ENCODE results near the gene SYT9. TPM values are rescaled to one million over a fixed set of nuclear protein-coding genes. Genes with fewer than 3 reads are reported as not detected.

The SYT9 gene
- total and polyA plus RNA-seq, 2 donors (not counting 3 experiments of a cell fraction or from before 2014, with no cell fraction given): 0.23 TPM; not detected in 1

- H3K9ac ChIP-seq (replicated peaks; ENCODE audit: extremely low read depth, insufficient read depth, low read length): no peak overlapping the region
- no peak overlapping the region for H3K4me2 ChIP-seq (ENCODE audit: insufficient read depth, low read length)
- FAIRE-seq (no peak), DNase-seq (ENCODE audit: low read depth, low spot score) (no peak)
- H4K20me1 ChIP-seq (replicated peaks; ENCODE audit: control insufficient read depth, extremely low read depth, insufficient read depth, low read length): no peaks in the 10 kb centered on the region
- intact Hi-C loops (cut with micrococcal nuclease) (no loop called here), dilution Hi-C loops (cut with MboI; ENCODE audit: extremely low pct_ligation_motif_present, low sequenced_read_pairs) (no loop called here)
- POLR2A ChIA-PET: no interaction called here
- no peaks in the 10 kb centered on the region for H3K9me1 ChIP-seq (replicated peaks; ENCODE audit: control insufficient read depth, extremely low read depth, insufficient read depth, low read length)
- no peaks in the 10 kb centered on the region for H3K27me3 ChIP-seq (ENCODE audit: control insufficient read depth in 2 of 2, insufficient read depth in 2 of 2, low read length in 2 of 2)
- no peak overlapping the region for H3K4me3 ChIP-seq (replicated peaks in 1 of 3; ENCODE audit: insufficient read depth in 1 of 3, low read depth in 1 of 3, low read length in 3 of 3)
- H3K36me3 ChIP-seq (ENCODE audit: control insufficient read depth in 2 of 2, extremely low read depth in 1 of 2, insufficient read depth in 2 of 2, low read length in 2 of 2): no peaks in the 10 kb centered on the region
- no peak overlapping the region for H2AFZ ChIP-seq (ENCODE audit: low read depth, low read length)
- CTCF ChIA-PET: interaction anchor here (1.4 to 2.2 kb wide), 2 partner anchors 20 kb away, joined by 4 to 7 read pairs; no protein-coding TSS in a partner anchor
- no peak overlapping the region for H3K27ac ChIP-seq (ENCODE audit: insufficient read depth, low read depth, low read length)
- TF ChIP-seq POLR2A (IDR thresholded peaks at IDR 0.05; ENCODE audit: low read depth, low read length): no peak
- TF ChIP-seq POLR2AphosphoS5 (IDR thresholded peaks at IDR 0.05; ENCODE audit: insufficient read depth, low read depth, low read length): no peak
- H3K9me3 ChIP-seq (replicated peaks; ENCODE audit: control insufficient read depth, insufficient read depth, low read length): no peaks in the 10 kb centered on the region
- peaks cover 13% of the 10 kb centered on the region for H3K4me1 ChIP-seq (ENCODE audit: control insufficient read depth, extremely low read depth, insufficient read depth, low read length)
- no TSS peak for BruUV-seq (replicated peaks)
- no peaks in the 10 kb centered on the region for H3K79me2 ChIP-seq (ENCODE audit: control insufficient read depth, insufficient read depth, low read length)
Observed at GRCh38 chr11:7422544-7423331, 171.0 kb downstream of the SYT9 start.

GRCh38 chr11:7423946-7424345, 172.2 kb downstream of the SYT9 start:
- dilution Hi-C loops (cut with MboI; ENCODE audit: extremely low pct_ligation_motif_present, low sequenced_read_pairs) (no loop called here), intact Hi-C loops (cut with micrococcal nuclease) (no loop called here)
- H3K9me1 ChIP-seq (replicated peaks; ENCODE audit: control insufficient read depth, extremely low read depth, insufficient read depth, low read length): no peaks in the 10 kb centered on the region
- FAIRE-seq (no peak), DNase-seq (ENCODE audit: low read depth, low spot score) (no peak)
- ChIA-PET POLR2A (no interaction called here), CTCF (interaction anchor here (2.2 kb wide), 1 partner anchor 18 kb away, joined by 7 read pairs; no protein-coding TSS in a partner anchor)
- no peak overlapping the region for H3K4me2 ChIP-seq (ENCODE audit: insufficient read depth, low read length)
- no peak overlapping the region for H2AFZ ChIP-seq (ENCODE audit: low read depth, low read length)
- no peaks in the 10 kb centered on the region for H3K36me3 ChIP-seq (ENCODE audit: control insufficient read depth in 2 of 2, extremely low read depth in 1 of 2, insufficient read depth in 2 of 2, low read length in 2 of 2)
- no peaks in the 10 kb centered on the region for H3K79me2 ChIP-seq (ENCODE audit: control insufficient read depth, insufficient read depth, low read length)
- H3K9me3 ChIP-seq (replicated peaks; ENCODE audit: control insufficient read depth, insufficient read depth, low read length): no peaks in the 10 kb centered on the region
- H3K27me3 ChIP-seq (ENCODE audit: control insufficient read depth in 2 of 2, insufficient read depth in 2 of 2, low read length in 2 of 2): no peaks in the 10 kb centered on the region
- no peak overlapping the region for H3K27ac ChIP-seq (ENCODE audit: insufficient read depth, low read depth, low read length)
- no TSS peak for BruUV-seq (replicated peaks)
- no peak overlapping the region for H3K4me3 ChIP-seq (replicated peaks in 1 of 3; ENCODE audit: insufficient read depth in 1 of 3, low read depth in 1 of 3, low read length in 3 of 3)
- H3K9ac ChIP-seq (replicated peaks; ENCODE audit: extremely low read depth, insufficient read depth, low read length): no peak overlapping the region
- peaks cover 7% of the 10 kb centered on the region for H3K4me1 ChIP-seq (ENCODE audit: control insufficient read depth, extremely low read depth, insufficient read depth, low read length)
- no peak for TF ChIP-seq POLR2AphosphoS5 (IDR thresholded peaks at IDR 0.05; ENCODE audit: insufficient read depth, low read depth, low read length)
- H4K20me1 ChIP-seq (replicated peaks; ENCODE audit: control insufficient read depth, extremely low read depth, insufficient read depth, low read length): no peaks in the 10 kb centered on the region

Measured in endothelial cell of umbilical vein (primary cell).